Epithelial cell of esophagus (primary cell): Measurements from ENCODE around the gene CAV1.

Experiments used
- DNase-seq: peaks from one replicate; pipeline ENCODE4 v3.0.0; 2010; ENCODE audit warnings: low read depth
- H3K4me3 ChIP-seq: 2 replicates; pipeline ENCODE4 v1.5.1; 2011; ENCODE audit warnings: mild to moderate bottlenecking, low read length, control low read depth
- CTCF ChIP-seq: IDR thresholded peaks from 2 replicates; pipeline ENCODE4 v1.5.1; 2011; ENCODE audit warnings: low read depth, mild to moderate bottlenecking, low read length, control low read depth, inconsistent platforms; ENCODE audit not compliant: insufficient read depth; ENCODE audit errors: missing control alignments

Gene CAV1

GRCh38 chr7:116516324-116516723 lies 8.5 kb upstream of the CAV1 start:
- no peak overlapping the region for H3K4me3 ChIP-seq
- no peak for TF ChIP-seq CTCF
- DNase-seq = no peak

- DNase-seq = no peak
- TF ChIP-seq CTCF = no peak
- H3K4me3 ChIP-seq = no peak overlapping the region
These were observed 7.2 kb upstream of the CAV1 start for GRCh38 chr7:116517626-116518025.

- TF ChIP-seq CTCF = no peak
- no peak overlapping the region for H3K4me3 ChIP-seq
- DNase-seq = no peak
These were observed 5.9 kb upstream of the CAV1 start for GRCh38 chr7:116518961-116519360.

- no peak for TF ChIP-seq CTCF
- no peak overlapping the region for H3K4me3 ChIP-seq
- DNase-seq = peak; percentile 89
These were observed 3.7 kb upstream of the CAV1 start for GRCh38 chr7:116521046-116521664.

- TF ChIP-seq CTCF = no peak
- no peak overlapping the region for H3K4me3 ChIP-seq
- DNase-seq = peak; percentile 88
These were observed 2.6 kb upstream of the CAV1 start for GRCh38 chr7:116522247-116522646.

- no peak for DNase-seq
- peak overlapping the region; percentile 0 for H3K4me3 ChIP-seq
- TF ChIP-seq CTCF = no peak
These were observed 621 bp upstream of the CAV1 start for GRCh38 chr7:116524221-116524608.

GRCh38 chr7:116525298-116525912 lies 569 bp downstream of the CAV1 start:
- TF ChIP-seq CTCF = peak; percentile 8
- peak; percentile 31 for DNase-seq
- peak overlapping the region; percentile 94 for H3K4me3 ChIP-seq
